Heart left ventricle (tissue), 13 donors: Measurements from ENCODE around the gene AKAP6.

Source experiments
- POLR2A ChIP-seq, 2 donors: fragments of 450-650 bp; IDR thresholded peaks; one replicate each; pipeline ENCODE4 v1.6.1; 2017; ENCODE audit warnings: antibody characterized with exemption in 2 of 2, mild to moderate bottlenecking in 2 of 2, moderate library complexity in 2 of 2
- TF ChIP-seq, protein P1 (sequence below), 12 donors: fragments of 200-600 bp; sonication (generic) in 4 of 12; IDR thresholded peaks; one replicate each; pipeline versions ENCODE4 v1.5.0 to v1.8.0; 2018 to 2022; ENCODE audit warnings: antibody characterized with exemption in 12 of 12, mild to moderate bottlenecking in 5 of 12
- donor health status: ischemic (EF 13 %, LVEDD 7.1; RV severe dilation, severe dysfunction).
- donor health status: DM: no; HTN: yes; CAD: no.
- donor health status: DM: no; HTN: no; CAD: no.
- donor health status: ischemic (EF 25% LVEDD 6.9; RV normal size, moderate dysfunction).
- donor health status: ischemic (EF 25% LVEDD 5.7; RV mildly dilated, moderate dysfunction).
- donor health status: ischemic (EF 35%, LVEDD 5.7; RV mildly dilated, moderate dysfunction).
- donor health status: nonischemic (EF 11% LVEDD 7.7; RV severe dilation, severe dysfunction).
- donor health status: DM: yes; HTN: yes; CAD: no.
- donor health status: PGD.
- donor health status: ischemic (EF 29% LVEDD 5.4; RV normal size, mild dysfunction).
- donor health status: nonischemic (EF 23%, LVEDD 6.1; RV moderate dilation, normal function).

DNA sequence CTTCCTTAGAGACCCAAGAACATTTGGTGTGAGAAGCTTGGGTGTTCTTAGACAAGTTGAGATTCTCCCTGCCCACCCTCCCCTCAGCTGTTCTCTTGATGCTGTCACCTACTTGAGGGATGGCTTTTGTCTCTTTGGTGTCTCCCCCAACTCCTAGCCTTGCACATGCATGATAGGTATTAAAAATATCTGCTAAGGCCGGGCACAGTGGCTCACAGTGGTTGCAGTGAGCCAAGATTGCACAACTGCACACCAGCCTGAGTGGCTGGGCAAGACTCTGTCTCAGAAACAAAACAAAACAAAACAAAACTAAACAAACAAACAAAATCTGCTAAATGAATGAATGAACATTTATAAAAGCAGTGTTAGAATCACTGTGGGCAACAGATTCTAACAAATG is 261.1 kb downstream of the AKAP6 start:
- TF ChIP-seq, protein P1, sequence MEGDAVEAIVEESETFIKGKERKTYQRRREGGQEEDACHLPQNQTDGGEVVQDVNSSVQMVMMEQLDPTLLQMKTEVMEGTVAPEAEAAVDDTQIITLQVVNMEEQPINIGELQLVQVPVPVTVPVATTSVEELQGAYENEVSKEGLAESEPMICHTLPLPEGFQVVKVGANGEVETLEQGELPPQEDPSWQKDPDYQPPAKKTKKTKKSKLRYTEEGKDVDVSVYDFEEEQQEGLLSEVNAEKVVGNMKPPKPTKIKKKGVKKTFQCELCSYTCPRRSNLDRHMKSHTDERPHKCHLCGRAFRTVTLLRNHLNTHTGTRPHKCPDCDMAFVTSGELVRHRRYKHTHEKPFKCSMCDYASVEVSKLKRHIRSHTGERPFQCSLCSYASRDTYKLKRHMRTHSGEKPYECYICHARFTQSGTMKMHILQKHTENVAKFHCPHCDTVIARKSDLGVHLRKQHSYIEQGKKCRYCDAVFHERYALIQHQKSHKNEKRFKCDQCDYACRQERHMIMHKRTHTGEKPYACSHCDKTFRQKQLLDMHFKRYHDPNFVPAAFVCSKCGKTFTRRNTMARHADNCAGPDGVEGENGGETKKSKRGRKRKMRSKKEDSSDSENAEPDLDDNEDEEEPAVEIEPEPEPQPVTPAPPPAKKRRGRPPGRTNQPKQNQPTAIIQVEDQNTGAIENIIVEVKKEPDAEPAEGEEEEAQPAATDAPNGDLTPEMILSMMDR (IDR thresholded peaks at IDR 0.05) = no peak
- no peak for TF ChIP-seq POLR2A (IDR thresholded peaks at IDR 0.05)
